Measurements from ENCODE around the gene KCNK4. TPM values are rescaled to one million over a fixed set of nuclear protein-coding genes. Genes with fewer than 3 reads are reported as not detected.

The KCNK4 gene
- total RNA-seq, 2 experiments from 2014 or later = not detected

GRCh38 chr11:64261556-64262080 is 29.5 kb upstream of the KCNK4 start:
- Mint-ChIP-seq H3K27ac (no peak overlapping the region), H3K36me3 (ENCODE audit: low read depth) (peaks cover 7% of the 10 kb centered on the region), H3K9me3 (ENCODE audit: low read depth) (no peaks in the 10 kb centered on the region), H3K27me3 (no peaks in the 10 kb centered on the region), H3K4me1 (peaks cover 11% of the 10 kb centered on the region), H3K4me3 (no peak overlapping the region)
- DNase-seq (no peak), ATAC-seq (no peak)
- intact Hi-C loops (cut with DNase I, micrococcal nuclease) = no loop called here
- ChIA-PET POLR2A (interaction anchor here (0.6 to 1.0 kb wide), 2 partner anchors 30 to 39 kb away, joined by 3 to 5 read pairs; no protein-coding TSS in a partner anchor), CTCF (interaction anchor here (0.6 to 1.6 kb wide), 2 partner anchors 10 to 12 kb away, joined by 3 read pairs; no protein-coding TSS in a partner anchor)

- no peak for DNase-seq
- H3K27ac Mint-ChIP-seq = no peak overlapping the region
- no peaks in the 10 kb centered on the region for H3K9me3 Mint-ChIP-seq (ENCODE audit: low read depth)
- ChIA-PET POLR2A (no interaction called here), CTCF (interaction anchor here (0.6 to 1.0 kb wide), 3 partner anchors 10 to 38 kb away, joined by 3 read pairs; no protein-coding TSS in a partner anchor)
- H3K4me3 Mint-ChIP-seq = no peak overlapping the region
- H3K4me1 Mint-ChIP-seq = peaks cover 11% of the 10 kb centered on the region
- intact Hi-C loops (cut with DNase I, micrococcal nuclease) = no loop called here
- H3K36me3 Mint-ChIP-seq (ENCODE audit: low read depth) = peaks cover 7% of the 10 kb centered on the region
- no peak for ATAC-seq
- no peaks in the 10 kb centered on the region for H3K27me3 Mint-ChIP-seq
These were observed 28.7 kb upstream of the KCNK4 start for GRCh38 chr11:64262271-64263002.

- peaks cover 16% of the 10 kb centered on the region for H3K4me1 Mint-ChIP-seq
- H3K9me3 Mint-ChIP-seq (ENCODE audit: low read depth) = no peaks in the 10 kb centered on the region
- CTCF ChIA-PET = interaction anchor here (0.9 to 1.0 kb wide), 2 partner anchors 11 to 37 kb away, joined by 3 read pairs; no protein-coding TSS in a partner anchor
- peaks cover 7% of the 10 kb centered on the region for H3K36me3 Mint-ChIP-seq (ENCODE audit: low read depth)
- H3K27me3 Mint-ChIP-seq = no peaks in the 10 kb centered on the region
- no peak overlapping the region for H3K27ac Mint-ChIP-seq
- intact Hi-C loops (cut with DNase I, micrococcal nuclease) = no loop called here
- no peak overlapping the region for H3K4me3 Mint-ChIP-seq
- POLR2A ChIA-PET = no interaction called here
- DNase-seq (no peak), ATAC-seq (no peak)
These were observed 27.8 kb upstream of the KCNK4 start for GRCh38 chr11:64263021-64263946.

- CTCF ChIA-PET = interaction anchor here (1.0 to 1.3 kb wide), 2 partner anchors 11 to 37 kb away, joined by 3 to 5 read pairs; no protein-coding TSS in a partner anchor
- ATAC-seq (no peak), DNase-seq (no peak)
- Mint-ChIP-seq H3K4me3 (no peak overlapping the region), H3K27ac (no peak overlapping the region), H3K36me3 (ENCODE audit: low read depth) (peaks cover 10% of the 10 kb centered on the region), H3K9me3 (ENCODE audit: low read depth) (no peaks in the 10 kb centered on the region), H3K27me3 (no peaks in the 10 kb centered on the region), H3K4me1 (peaks cover 22% of the 10 kb centered on the region)
- POLR2A ChIA-PET = no interaction called here
- intact Hi-C loops (cut with DNase I, micrococcal nuclease) = no loop called here
These were observed 27.2 kb upstream of the KCNK4 start for GRCh38 chr11:64263947-64264317.

DNA sequence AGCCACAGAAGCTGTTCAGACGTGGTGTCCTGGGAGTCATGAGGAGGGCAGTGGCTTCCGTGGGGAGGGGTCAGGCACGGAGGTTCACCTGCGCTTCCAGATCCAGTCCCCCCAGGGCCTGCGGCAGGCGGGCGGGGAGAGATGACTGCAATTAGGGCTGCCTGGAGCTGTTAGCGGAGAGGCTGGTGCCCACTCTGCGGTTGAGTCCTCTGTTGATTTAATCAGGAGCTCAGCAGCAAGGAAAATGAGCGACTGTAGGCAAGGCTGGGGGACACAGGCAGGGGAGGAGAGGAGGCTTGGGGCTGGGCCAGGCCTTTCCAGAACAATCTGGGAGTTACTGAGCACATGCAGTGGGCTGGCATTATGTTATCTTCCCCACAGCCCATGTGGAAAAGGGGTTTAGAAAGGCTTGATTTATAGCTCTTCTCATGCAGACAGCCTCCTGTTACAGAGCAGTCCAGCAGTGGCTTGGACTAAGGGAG is 26.7 kb upstream of the KCNK4 start:
- DNase-seq = no peak
- H3K9me3 Mint-ChIP-seq (ENCODE audit: low read depth) = no peaks in the 10 kb centered on the region
- ChIA-PET CTCF (interaction anchor here (1.3 kb wide), 2 partner anchors 36 to 40 kb away, joined by 4 to 5 read pairs; no protein-coding TSS in a partner anchor), POLR2A (no interaction called here)
- H3K4me3 Mint-ChIP-seq = no peak overlapping the region
- ATAC-seq = no peak
- no peak overlapping the region for H3K27ac Mint-ChIP-seq
- intact Hi-C loops (cut with DNase I, micrococcal nuclease) = no loop called here
- no peaks in the 10 kb centered on the region for H3K27me3 Mint-ChIP-seq
- H3K36me3 Mint-ChIP-seq (ENCODE audit: low read depth) = peaks cover 10% of the 10 kb centered on the region
- peaks cover 22% of the 10 kb centered on the region for H3K4me1 Mint-ChIP-seq

- Mint-ChIP-seq H3K27ac (no peak overlapping the region), H3K9me3 (ENCODE audit: low read depth) (no peaks in the 10 kb centered on the region), H3K36me3 (ENCODE audit: low read depth) (peaks cover 11% of the 10 kb centered on the region), H3K27me3 (no peaks in the 10 kb centered on the region), H3K4me1 (peaks cover 12% of the 10 kb centered on the region), H3K4me3 (no peak overlapping the region)
- no peak for DNase-seq
- intact Hi-C loops (cut with DNase I, micrococcal nuclease) = no loop called here
- POLR2A ChIA-PET = no interaction called here
- ATAC-seq = no peak
- CTCF ChIA-PET = interaction anchor here (0.5 to 1.3 kb wide), 3 partner anchors 16 to 39 kb away, joined by 4 to 5 read pairs (median 4); no protein-coding TSS in a partner anchor
These were observed 25.6 kb upstream of the KCNK4 start for GRCh38 chr11:64265176-64266160.

DNA sequence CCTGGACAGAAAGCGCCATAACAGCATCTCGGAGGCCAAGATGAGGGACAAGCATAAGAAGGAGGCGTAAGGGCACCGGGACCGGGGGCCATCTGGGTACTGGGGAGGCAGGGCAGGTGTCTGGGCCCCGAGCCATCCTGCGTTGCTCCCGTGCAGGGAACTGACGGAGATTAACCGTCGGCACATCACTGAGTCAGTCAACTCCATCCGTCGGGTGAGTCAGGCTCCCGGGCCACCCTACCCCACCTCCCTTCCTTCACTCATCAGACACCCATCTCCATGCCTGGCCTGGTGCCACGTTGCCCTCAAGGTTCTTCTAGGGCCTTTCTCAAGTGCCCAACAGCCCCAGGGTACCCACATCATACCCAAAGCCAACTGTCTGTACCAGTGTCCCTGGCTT is 24.8 kb upstream of the KCNK4 start:
- DNase-seq = no peak
- H3K27ac Mint-ChIP-seq = no peak overlapping the region
- ChIA-PET POLR2A (no interaction called here), CTCF (interaction anchor here (6.6 kb wide), 1 partner anchor 36 kb away, joined by 55 read pairs; the partner anchor contains the start of gene ESRRA)
- H3K4me1 Mint-ChIP-seq = peaks cover 12% of the 10 kb centered on the region
- no peak overlapping the region for H3K4me3 Mint-ChIP-seq
- intact Hi-C loops (cut with DNase I, micrococcal nuclease) = no loop called here
- H3K9me3 Mint-ChIP-seq (ENCODE audit: low read depth) = no peaks in the 10 kb centered on the region
- no peaks in the 10 kb centered on the region for H3K27me3 Mint-ChIP-seq
- no peak for ATAC-seq
- H3K36me3 Mint-ChIP-seq (ENCODE audit: low read depth) = peaks cover 11% of the 10 kb centered on the region

DNA sequence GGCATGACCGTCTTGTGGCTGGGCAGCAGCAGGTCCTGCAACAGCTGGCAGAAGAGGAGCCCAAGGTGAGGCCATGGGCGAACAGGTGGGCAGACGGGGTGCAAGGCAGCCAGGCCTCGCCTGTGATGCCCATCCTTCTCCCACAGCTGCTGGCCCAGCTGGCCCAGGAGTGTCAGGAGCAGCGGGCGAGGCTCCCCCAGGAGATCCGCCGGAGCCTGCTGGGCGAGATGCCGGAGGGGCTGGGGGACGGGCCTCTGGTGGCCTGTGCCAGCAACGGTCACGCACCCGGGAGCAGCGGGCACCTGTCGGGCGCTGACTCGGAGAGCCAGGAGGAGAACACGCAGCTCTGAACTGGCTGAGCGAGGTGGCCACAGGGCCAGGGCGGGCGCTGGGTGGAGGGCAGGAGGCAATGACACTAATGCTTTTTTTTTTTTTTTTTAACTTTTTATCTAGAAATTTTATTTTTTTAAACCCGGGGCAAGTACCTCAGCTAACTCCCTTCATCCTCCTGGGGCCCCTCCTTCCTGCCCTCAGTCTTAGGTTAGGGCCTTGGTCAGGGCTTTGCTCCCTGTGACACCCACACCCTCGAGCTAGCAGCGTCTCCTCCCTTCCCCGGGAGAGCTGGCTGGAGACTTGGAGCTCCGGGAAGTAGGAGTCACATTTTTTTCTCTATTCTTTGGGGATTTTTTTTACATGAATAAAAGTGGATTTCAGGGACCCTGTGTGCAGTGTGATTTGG is 23.7 kb upstream of the KCNK4 start:
- ATAC-seq (no peak), DNase-seq (no peak)
- intact Hi-C loops (cut with DNase I, micrococcal nuclease) = no loop called here
- POLR2A ChIA-PET = interaction anchor here (0.6 kb wide), 1 partner anchor 59 kb away, joined by 3 read pairs; no protein-coding TSS in a partner anchor
- Mint-ChIP-seq H3K4me1 (peaks cover 18% of the 10 kb centered on the region), H3K9me3 (ENCODE audit: low read depth) (no peaks in the 10 kb centered on the region), H3K27ac (no peak overlapping the region), H3K4me3 (no peak overlapping the region), H3K27me3 (no peaks in the 10 kb centered on the region), H3K36me3 (ENCODE audit: low read depth) (peaks cover 11% of the 10 kb centered on the region)
- CTCF ChIA-PET = interaction anchor here (0.6 to 6.6 kb wide), 6 partner anchors 11 to 1254 kb away, joined by 3 to 55 read pairs (median 3); partner anchors contain the start of gene ESRRA

GRCh38 chr11:64268025-64268892 is 22.8 kb upstream of the KCNK4 start:
- Mint-ChIP-seq H3K4me1 (peaks cover 19% of the 10 kb centered on the region), H3K36me3 (ENCODE audit: low read depth) (peaks cover 10% of the 10 kb centered on the region), H3K9me3 (ENCODE audit: low read depth) (no peaks in the 10 kb centered on the region), H3K27ac (peak overlapping the region; percentile 96), H3K4me3 (peak overlapping the region; percentile 98), H3K27me3 (no peaks in the 10 kb centered on the region)
- intact Hi-C loops (cut with DNase I, micrococcal nuclease) = no loop called here
- ATAC-seq (no peak), DNase-seq (no peak)
- ChIA-PET CTCF (interaction anchor here (0.6 to 6.6 kb wide), 11 partner anchors 12 to 620 kb away, joined by 3 to 55 read pairs (median 3); partner anchors contain the start of genes ESRRA, NUDT22, PRDX5 and TRPT1), POLR2A (interaction anchor here (0.6 to 1.1 kb wide), 2 partner anchors 49 to 62 kb away, joined by 5 to 6 read pairs; partner anchors contain the start of genes FERMT3, PRDX5 and TRMT112)
